Measurements from ENCODE around the gene OLAH. TPM values are rescaled to one million over a fixed set of nuclear protein-coding genes. Genes with fewer than 3 reads are reported as not detected.
A peak's percentile ranks its signal among the peaks of the same experiment; 100 is the strongest.

OLAH gene
- total RNA-seq, 4 donors from 2014 or later: 2.9 to 15.3 (median 6.7) TPM

DNA sequence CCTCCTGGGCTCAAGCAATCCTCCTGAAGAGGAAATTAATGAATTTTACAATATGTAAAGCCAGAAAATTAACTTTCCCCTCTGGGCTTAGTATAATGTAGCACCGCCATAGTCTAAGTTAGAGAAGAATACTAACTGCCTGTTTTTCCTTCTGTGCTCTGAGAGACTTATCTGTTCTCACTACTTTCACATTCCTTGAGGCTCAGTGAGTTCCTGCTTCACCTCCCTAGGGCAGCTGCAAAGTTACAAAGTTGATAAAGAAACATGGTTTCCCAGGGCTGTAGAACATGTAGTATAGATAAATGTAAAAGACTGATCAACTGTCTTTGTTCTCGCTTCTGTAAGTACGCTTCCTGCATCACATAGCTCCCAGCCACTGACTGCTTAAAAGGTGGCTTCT lies 16.0 kb upstream of the OLAH start:
- no peak overlapping the region for H3K4me3 ChIP-seq
- H3K27me3 ChIP-seq: no peaks in the 10 kb centered on the region
- H3K9me3 ChIP-seq: no peaks in the 10 kb centered on the region
- H3K36me3 ChIP-seq: no peaks in the 10 kb centered on the region
- H3K27ac ChIP-seq: no peak overlapping the region
- TF ChIP-seq EP300 (IDR thresholded peaks at IDR 0.05) (no peak), POLR2A (IDR thresholded peaks at IDR 0.05) (no peak)
- TF ChIP-seq, protein P1, sequence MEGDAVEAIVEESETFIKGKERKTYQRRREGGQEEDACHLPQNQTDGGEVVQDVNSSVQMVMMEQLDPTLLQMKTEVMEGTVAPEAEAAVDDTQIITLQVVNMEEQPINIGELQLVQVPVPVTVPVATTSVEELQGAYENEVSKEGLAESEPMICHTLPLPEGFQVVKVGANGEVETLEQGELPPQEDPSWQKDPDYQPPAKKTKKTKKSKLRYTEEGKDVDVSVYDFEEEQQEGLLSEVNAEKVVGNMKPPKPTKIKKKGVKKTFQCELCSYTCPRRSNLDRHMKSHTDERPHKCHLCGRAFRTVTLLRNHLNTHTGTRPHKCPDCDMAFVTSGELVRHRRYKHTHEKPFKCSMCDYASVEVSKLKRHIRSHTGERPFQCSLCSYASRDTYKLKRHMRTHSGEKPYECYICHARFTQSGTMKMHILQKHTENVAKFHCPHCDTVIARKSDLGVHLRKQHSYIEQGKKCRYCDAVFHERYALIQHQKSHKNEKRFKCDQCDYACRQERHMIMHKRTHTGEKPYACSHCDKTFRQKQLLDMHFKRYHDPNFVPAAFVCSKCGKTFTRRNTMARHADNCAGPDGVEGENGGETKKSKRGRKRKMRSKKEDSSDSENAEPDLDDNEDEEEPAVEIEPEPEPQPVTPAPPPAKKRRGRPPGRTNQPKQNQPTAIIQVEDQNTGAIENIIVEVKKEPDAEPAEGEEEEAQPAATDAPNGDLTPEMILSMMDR (IDR thresholded peaks at IDR 0.05): no peak
- H3K4me1 ChIP-seq: peaks cover 0 to 3% (median 0%) of the 10 kb centered on the region in 4 donors
- DNase-seq (ENCODE audit: low spot score in 2 of 2): no peak
- 41 to 49% methylated on average over 3 of the region's 3 CpGs for WGBS, 2 donors

DNA sequence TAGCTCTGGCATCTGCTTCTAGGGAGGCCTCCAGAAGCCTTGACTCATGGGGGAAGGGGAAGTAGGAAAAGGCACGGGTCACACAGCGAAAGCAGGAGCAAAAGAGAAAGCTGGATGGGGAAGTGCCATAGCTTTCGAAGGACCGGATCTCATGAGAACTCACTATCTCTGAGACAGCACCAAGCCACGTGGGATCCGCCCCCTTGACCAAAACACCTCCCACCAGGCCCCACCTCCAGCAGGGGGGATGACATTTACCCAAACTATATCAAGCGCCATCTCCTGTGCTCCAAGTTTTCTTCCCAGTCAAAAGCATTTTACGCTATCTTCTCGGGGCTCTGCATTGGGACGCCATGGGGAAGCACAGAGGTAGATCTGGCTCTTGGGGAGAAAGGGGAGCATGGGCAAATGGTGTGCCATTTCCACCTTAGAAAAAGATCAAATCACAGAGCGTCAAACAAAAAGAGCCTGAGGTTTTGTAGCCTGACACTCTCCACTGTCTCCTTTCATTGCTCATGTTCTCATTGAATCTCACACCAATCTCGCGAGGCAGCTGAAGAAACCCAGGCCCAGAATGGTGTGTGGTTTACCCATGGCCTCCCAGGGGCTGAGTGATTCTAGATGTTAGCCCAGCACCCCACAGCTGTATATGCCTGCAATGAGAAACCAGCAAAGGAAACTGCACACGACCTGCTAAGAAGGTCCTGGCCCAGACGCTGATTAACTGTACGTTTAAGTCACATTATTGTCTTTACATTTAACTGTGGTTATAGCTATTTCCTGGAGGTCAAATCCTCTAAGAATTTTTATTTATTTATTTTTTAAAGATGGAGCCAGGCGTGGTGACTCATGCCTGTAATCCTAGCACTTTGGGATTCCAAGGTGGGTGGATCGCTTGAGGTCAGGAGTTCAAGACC lies 8.1 kb upstream of the OLAH start:
- H3K4me1 ChIP-seq: no peaks in the 10 kb centered on the region
- no peaks in the 10 kb centered on the region for H3K9me3 ChIP-seq
- H3K27me3 ChIP-seq: no peaks in the 10 kb centered on the region
- no peak overlapping the region for H3K4me3 ChIP-seq
- H3K36me3 ChIP-seq: no peaks in the 10 kb centered on the region
- no peak overlapping the region for H3K27ac ChIP-seq
- TF ChIP-seq, protein P1 (IDR thresholded peaks at IDR 0.05): no peak
- TF ChIP-seq POLR2A (IDR thresholded peaks at IDR 0.05): no peak
- TF ChIP-seq EP300 (IDR thresholded peaks at IDR 0.05): no peak
- WGBS, 2 donors: 71 to 73% methylated on average over 18 of the region's 18 CpGs
- DNase-seq (ENCODE audit: low spot score in 2 of 2): peak in 1 of 2 donors; percentile 20

DNA sequence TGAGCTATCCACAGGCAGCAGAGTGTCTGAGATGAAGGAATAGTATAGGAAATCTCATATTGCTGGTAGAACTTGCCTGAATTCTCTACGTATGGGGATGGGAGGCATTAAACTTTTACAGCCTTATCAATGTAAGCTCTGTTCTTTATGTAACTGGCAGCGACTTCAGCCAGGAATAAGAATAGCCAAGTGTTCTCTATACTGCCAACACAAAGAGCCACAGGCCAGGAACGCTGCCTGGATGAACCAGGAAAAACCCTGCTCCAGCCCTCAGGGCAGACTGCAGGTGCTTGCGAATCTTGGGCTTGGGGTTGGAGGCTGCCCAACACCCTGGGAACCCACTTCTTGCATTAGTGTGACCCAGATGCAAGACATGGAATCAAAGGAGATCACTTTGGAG lies 6.1 kb upstream of the OLAH start:
- Histone ChIP-seq H3K4me3 (no peak overlapping the region), H3K27ac (no peak overlapping the region), H3K36me3 (no peaks in the 10 kb centered on the region), H3K4me1 (no peaks in the 10 kb centered on the region), H3K9me3 (no peaks in the 10 kb centered on the region), H3K27me3 (no peaks in the 10 kb centered on the region)
- TF ChIP-seq, protein P1 (IDR thresholded peaks at IDR 0.05): no peak
- TF ChIP-seq POLR2A (IDR thresholded peaks at IDR 0.05) (no peak), EP300 (IDR thresholded peaks at IDR 0.05) (no peak)
- no peak for DNase-seq (ENCODE audit: low spot score in 2 of 2)
- WGBS, 2 donors: 48 to 60% methylated on average over 3 to 4 of the region's 4 CpGs

DNA sequence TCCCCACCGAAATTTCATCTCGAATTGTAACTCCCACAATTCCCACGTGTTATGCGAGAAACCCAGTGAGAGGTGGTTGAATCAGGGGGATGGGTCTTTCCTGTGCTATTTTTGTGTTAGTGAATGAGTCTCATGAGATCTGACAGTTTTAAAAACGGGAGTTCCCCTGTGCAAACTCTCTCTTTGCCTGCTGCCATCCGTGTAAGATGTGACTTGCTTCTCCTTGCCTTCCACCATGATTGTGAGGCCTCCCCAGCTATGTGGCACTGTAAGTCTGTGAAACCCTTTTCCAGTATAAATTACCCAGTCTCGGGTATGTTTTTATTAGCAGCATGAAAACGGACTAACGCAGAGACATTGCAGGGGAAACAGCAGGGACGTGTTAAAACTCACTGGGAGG lies 5.3 kb upstream of the OLAH start:
- WGBS, 2 donors: 80 to 85% methylated on average over 10 of the region's 10 CpGs
- Histone ChIP-seq H3K27ac (no peak overlapping the region), H3K4me1 (no peaks in the 10 kb centered on the region), H3K36me3 (no peaks in the 10 kb centered on the region), H3K4me3 (no peak overlapping the region), H3K27me3 (no peaks in the 10 kb centered on the region), H3K9me3 (peaks cover 0 to 4% (median 0%) of the 10 kb centered on the region in 4 donors)
- no peak for TF ChIP-seq EP300 (IDR thresholded peaks at IDR 0.05)
- no peak for TF ChIP-seq POLR2A (IDR thresholded peaks at IDR 0.05)
- TF ChIP-seq, protein P1 (IDR thresholded peaks at IDR 0.05): no peak
- no peak for DNase-seq (ENCODE audit: low spot score in 2 of 2)

DNA sequence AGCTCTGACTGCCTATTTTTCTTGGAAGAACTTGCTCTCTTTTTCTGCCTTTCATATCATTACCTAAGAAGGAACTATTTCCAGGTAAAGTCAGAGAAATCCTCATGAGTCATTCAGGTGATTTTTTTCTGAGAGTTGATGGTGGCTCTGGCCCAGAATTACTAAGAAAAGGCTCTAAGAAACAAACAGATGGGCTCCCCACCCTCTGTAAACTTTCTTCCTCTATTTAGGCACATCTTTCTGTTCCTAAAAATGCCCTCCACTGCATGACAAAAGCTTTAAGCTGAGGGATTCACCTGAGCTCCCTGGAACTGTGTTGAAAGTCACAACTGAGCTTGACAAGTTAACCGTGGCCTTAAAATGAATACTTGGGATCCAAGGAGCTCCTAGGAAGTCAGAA lies 1.6 kb downstream of the OLAH start:
- H3K27me3 ChIP-seq: no peaks in the 10 kb centered on the region
- DNase-seq (ENCODE audit: low spot score in 2 of 2): no peak
- TF ChIP-seq EP300 (IDR thresholded peaks at IDR 0.05) (no peak), POLR2A (IDR thresholded peaks at IDR 0.05) (no peak)
- TF ChIP-seq, protein P1 (IDR thresholded peaks at IDR 0.05): no peak
- H3K4me3 ChIP-seq: no peak overlapping the region
- peak overlapping the region in 2 of 4 donors; percentile 55 to 72 for H3K27ac ChIP-seq
- WGBS, 2 donors: 74 to 81% methylated on average over 1 of the region's 1 CpG
- no peaks in the 10 kb centered on the region for H3K36me3 ChIP-seq
- peaks cover 0 to 6% (median 0%) of the 10 kb centered on the region in 4 donors for H3K9me3 ChIP-seq
- H3K4me1 ChIP-seq: peaks cover 0 to 15% (median 2%) of the 10 kb centered on the region in 4 donors
